ENCODE results near the gene SEMA3F. TPM values are rescaled to one million over a fixed set of nuclear protein-coding genes. Genes with fewer than 3 reads are reported as not detected.
"Not testable (repeated sequence)": the region's sequence is repeated elsewhere in the genome, so short reads cannot be mapped to it uniquely, and the experiment has no call there.

Gene SEMA3F
- total and polyA plus RNA-seq, 5 donors, result 7.3 to 15.2 (median 10.1) TPM

DNA sequence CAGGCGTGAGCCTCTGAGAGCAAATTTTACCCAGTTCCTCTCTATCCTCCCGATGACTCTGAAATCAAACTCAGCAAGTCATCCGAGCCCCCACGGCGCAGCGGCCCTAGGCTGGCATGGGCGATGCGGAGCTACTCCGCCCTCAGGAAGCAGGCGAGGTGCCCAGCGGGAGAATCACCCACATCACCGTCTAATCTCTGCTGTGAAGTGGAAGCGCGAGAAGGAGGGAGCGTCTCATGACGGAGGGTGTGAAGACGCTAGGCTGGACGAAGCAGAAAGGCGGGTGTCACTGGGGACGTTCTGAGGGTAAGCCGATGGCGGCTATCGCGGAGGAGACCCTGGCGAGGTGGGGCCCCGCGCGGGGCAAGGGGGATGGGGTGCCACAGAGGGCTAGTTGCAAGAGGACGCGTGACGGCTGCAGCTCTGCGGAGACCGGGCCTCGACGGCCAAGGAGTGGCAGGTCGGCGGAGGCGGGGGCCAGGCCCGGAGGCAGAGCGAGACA is 71.8 kb downstream of the SEMA3F start:
- under 1% methylated on average over 40 of the region's 40 CpGs for WGBS
- DNase-seq, result peak in 2 of 3 donors; percentile 52 to 83
- H3K9me3 ChIP-seq (ENCODE audit: control insufficient read depth, low read length), result no peaks in the 10 kb centered on the region
- H3K4me1 ChIP-seq (ENCODE audit: control insufficient read depth, insufficient read depth, low read length), result no peaks in the 10 kb centered on the region
- H3K27ac ChIP-seq (ENCODE audit: low read length), result no peak overlapping the region
- no peaks in the 10 kb centered on the region for H3K27me3 ChIP-seq (ENCODE audit: control insufficient read depth, insufficient read depth)
- peak; percentile 39 to 49 for ATAC-seq
- peak overlapping the region; percentile 49 for H3K4me3 ChIP-seq (ENCODE audit: low read length)
- intact Hi-C loops (cut with DNase I), result loop anchor here (2.0 to 5.0 kb wide), 7 partner anchors 20 to 95 kb away; partner anchors contain the start of genes GNAT1 (in 1 of the 4) and HYAL2 (in 1 of the 4)

DNA sequence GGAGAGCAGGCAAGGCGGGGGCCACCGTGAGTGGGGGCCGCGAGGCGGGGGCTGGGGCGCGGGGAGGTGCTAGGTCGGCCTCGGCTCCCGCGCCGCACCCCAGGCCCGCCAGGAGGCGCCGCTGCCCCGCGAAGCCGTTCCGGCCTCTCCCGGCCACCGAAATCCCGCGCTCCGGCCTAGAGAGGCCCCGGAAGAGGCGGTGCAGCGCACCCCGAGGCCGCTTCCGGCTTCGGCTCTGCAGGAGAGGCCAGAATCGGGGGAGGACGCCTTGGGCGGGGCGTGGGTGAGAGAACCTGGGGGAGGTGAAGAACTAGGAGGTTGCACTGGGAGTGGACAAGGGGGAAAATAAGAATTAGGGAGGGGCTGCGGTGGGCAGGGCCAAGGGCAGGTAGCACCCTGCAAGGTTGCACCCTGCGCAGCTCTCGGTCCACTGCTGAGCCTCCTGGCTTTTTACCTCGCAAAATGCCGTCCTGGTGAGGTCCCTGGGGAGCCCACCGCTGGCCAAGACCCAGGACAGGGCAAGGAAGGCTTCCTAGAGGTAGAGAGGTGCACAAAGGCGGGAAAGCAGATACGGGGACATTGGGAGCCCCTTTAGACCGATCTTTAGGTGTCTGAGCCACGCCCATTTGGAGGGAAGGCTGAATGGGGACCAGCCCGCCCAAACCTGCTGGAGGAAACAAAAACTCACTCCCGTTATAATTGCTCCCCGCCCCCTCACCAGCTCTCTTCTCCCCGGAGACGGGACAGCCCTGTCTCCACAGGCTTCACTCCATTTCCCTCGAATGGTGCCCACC is 72.5 kb downstream of the SEMA3F start:
- H3K9me3 ChIP-seq (ENCODE audit: control insufficient read depth, low read length), result no peaks in the 10 kb centered on the region
- H3K27ac ChIP-seq (ENCODE audit: low read length), result peak overlapping the region; percentile 54
- H3K27me3 ChIP-seq (ENCODE audit: control insufficient read depth, insufficient read depth), result no peaks in the 10 kb centered on the region
- 1% methylated on average over 51 of the region's 51 CpGs for WGBS
- peak overlapping the region; percentile 49 for H3K4me3 ChIP-seq (ENCODE audit: low read length)
- H3K4me1 ChIP-seq (ENCODE audit: control insufficient read depth, insufficient read depth, low read length), result no peaks in the 10 kb centered on the region
- ATAC-seq (peak; percentile 91 to 92), DNase-seq (peak; percentile 92 to 97 (median 97))
- intact Hi-C loops (cut with DNase I), result loop anchor here (2.0 to 5.0 kb wide), 7 partner anchors 19 to 95 kb away; partner anchors contain the start of genes GNAT1 (in 1 of the 4) and HYAL2 (in 1 of the 4)

DNA sequence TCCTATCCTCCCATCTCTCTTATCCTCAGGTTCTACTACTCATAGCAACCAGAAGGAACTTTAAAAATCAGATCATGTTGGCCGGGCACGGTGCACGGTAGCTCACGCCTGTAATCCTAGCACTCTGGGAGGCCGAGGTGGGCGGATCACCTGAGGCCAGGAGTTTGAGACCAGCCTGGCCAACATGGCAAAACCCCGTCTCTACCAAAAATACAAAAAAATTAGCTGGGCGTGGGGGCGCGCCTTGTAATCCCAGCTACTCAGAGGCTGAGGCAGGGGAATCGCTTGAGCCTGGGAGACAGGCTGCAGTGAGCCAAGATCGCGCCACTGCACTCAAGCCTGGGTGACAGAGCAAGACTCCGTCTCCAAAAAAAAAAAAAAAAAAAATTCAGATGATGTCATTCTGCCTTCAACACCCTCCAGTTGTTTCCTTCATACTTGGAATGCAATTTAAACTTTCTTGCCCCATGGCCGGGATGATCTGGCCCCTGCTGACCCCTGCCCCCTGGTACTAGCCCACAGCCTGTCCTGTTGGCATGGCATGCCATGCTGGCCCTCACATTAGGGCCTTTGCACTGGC is 73.2 kb downstream of the SEMA3F start:
- intact Hi-C loops (cut with DNase I), result loop anchor here in 3 of 4 donors (5.0 kb wide), 3 partner anchors 36 to 94 kb away; partner anchors contain the start of genes GNAT1 (in 1 of the 3) and HYAL2 (in 1 of the 3)
- H3K4me1 ChIP-seq (ENCODE audit: control insufficient read depth, insufficient read depth, low read length); H3K9me3 ChIP-seq (ENCODE audit: control insufficient read depth, low read length); H3K27me3 ChIP-seq (ENCODE audit: control insufficient read depth, insufficient read depth); DNase-seq; ATAC-seq: not testable (repeated sequence)
- 45% methylated on average over 15 of the region's 15 CpGs for WGBS
- Histone ChIP-seq H3K27ac (ENCODE audit: low read length) (peak overlapping the region; percentile 25), H3K4me3 (ENCODE audit: low read length) (peak overlapping the region; percentile 49)

DNA sequence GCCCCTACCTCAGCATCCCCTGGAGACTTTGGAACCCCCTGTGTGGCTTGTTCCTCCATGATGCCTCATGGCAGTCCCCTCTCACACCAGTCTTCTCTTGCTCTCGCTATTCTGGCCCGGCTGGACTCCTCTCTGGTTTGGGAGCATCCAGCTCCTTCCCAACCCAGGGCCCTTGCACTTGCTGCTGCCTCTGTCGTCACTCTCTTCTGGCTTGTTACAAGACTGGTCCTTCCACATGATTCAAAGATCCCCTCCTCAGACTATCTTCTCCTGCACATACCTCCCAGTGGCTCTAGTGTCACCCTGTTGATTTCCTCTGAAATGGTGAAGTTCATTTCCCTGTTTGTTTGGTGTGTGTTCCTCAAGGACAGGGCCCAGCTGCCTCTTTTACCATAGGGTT is 74.4 kb downstream of the SEMA3F start:
- H3K27me3 ChIP-seq (ENCODE audit: control insufficient read depth, insufficient read depth), result no peaks in the 10 kb centered on the region
- H3K4me1 ChIP-seq (ENCODE audit: control insufficient read depth, insufficient read depth, low read length), result no peaks in the 10 kb centered on the region
- intact Hi-C loops (cut with DNase I), result loop anchor here in 3 of 4 donors (5.0 kb wide), 3 partner anchors 37 to 93 kb away; partner anchors contain the start of genes GNAT1 (in 1 of the 3) and HYAL2 (in 1 of the 3)
- WGBS, result 91% methylated on average over 3 of the region's 3 CpGs
- DNase-seq (no peak), ATAC-seq (no peak)
- no peaks in the 10 kb centered on the region for H3K9me3 ChIP-seq (ENCODE audit: control insufficient read depth, low read length)
- H3K4me3 ChIP-seq (ENCODE audit: low read length), result no peak overlapping the region
- no peak overlapping the region for H3K27ac ChIP-seq (ENCODE audit: low read length)

DNA sequence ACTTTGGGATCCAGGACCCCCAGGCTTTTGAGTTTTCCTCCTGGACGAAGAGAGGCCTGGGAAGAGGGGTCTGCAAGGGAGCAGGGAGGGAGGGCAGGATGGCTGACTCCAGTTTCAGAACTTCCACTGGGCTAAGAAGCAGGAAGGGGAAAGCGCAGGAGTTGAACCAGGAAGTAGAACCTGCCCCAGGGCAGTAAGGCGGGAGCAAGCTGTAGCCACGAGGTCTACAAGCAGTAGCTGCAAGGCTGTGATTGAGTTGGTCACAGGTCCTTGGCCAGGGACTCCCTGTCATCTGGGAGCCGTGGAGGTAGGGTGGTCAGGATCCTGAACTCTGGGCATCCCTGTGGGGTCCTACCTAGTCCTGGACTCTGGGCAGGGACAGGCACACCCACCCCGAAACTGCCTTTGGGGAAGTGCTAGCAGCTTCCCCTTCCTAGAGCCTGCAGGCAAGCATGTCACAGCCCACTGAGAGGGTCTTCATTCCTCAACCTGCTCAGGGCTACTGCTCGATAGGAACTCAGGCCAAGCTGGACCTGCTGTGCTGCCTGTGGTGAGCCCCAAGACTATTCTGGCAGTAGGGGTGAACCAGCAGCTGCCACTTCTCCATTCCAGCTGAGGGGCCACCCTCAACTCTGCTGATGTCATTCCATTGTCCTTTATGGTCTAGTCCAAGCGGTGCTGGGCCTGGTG is 75.1 kb downstream of the SEMA3F start:
- Histone ChIP-seq H3K4me3 (ENCODE audit: low read length) (no peak overlapping the region), H3K4me1 (ENCODE audit: control insufficient read depth, insufficient read depth, low read length) (no peaks in the 10 kb centered on the region), H3K27me3 (ENCODE audit: control insufficient read depth, insufficient read depth) (no peaks in the 10 kb centered on the region), H3K27ac (ENCODE audit: low read length) (no peak overlapping the region), H3K9me3 (ENCODE audit: control insufficient read depth, low read length) (no peaks in the 10 kb centered on the region)
- no peak for DNase-seq
- intact Hi-C loops (cut with DNase I), result no loop called here
- ATAC-seq, result no peak
- 78% methylated on average over 8 of the region's 8 CpGs for WGBS

DNA sequence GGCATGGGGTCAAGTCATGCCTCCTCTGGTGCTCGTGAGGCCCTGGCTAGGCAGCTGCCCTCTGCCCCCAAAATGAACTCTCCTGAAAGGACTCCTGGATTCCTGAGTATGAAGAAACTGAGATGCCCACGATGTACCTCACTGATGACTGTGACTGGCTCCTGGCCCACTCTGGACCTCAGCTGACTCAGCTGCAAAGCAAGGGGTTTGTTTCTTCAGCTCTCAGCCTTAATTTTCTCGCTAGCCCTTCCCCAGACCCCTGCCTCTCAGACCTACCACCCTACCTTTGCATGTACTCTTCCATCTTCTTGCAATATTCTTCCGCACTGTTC is 75.6 kb downstream of the SEMA3F start:
- DNase-seq, result no peak
- ATAC-seq, result no peak
- intact Hi-C loops (cut with DNase I), result no loop called here
- no peaks in the 10 kb centered on the region for H3K4me1 ChIP-seq (ENCODE audit: control insufficient read depth, insufficient read depth, low read length)
- no peak overlapping the region for H3K4me3 ChIP-seq (ENCODE audit: low read length)
- H3K27ac ChIP-seq (ENCODE audit: low read length), result no peak overlapping the region
- WGBS, result 85% methylated on average over 4 of the region's 4 CpGs
- no peaks in the 10 kb centered on the region for H3K9me3 ChIP-seq (ENCODE audit: control insufficient read depth, low read length)
- H3K27me3 ChIP-seq (ENCODE audit: control insufficient read depth, insufficient read depth), result no peaks in the 10 kb centered on the region

DNA sequence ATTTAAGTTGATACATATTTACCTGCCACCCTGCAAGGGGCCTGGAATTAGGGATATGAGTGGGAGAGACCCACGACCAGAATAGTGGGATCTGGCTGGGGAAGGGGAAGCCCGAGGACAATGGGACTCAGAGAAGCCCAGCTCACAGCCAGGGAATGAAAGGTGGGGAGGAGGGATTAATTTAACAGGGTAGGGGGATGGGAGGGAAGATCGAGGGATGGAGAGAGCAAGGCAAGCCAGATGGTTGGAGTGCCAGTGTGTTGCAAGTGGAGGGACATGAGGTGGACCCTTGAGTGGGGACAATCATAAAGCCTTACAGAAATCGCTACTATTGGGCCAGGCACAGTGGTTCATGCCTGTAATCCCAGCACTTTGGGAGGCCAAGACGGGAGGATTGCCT is 76.5 kb downstream of the SEMA3F start:
- no peaks in the 10 kb centered on the region for H3K27me3 ChIP-seq (ENCODE audit: control insufficient read depth, insufficient read depth)
- H3K27ac ChIP-seq (ENCODE audit: low read length), result no peak overlapping the region
- H3K4me1 ChIP-seq (ENCODE audit: control insufficient read depth, insufficient read depth, low read length), result no peaks in the 10 kb centered on the region
- 78% methylated on average over 5 of the region's 5 CpGs for WGBS
- DNase-seq (no peak), ATAC-seq (no peak)
- intact Hi-C loops (cut with DNase I), result no loop called here
- H3K9me3 ChIP-seq (ENCODE audit: control insufficient read depth, low read length), result no peaks in the 10 kb centered on the region
- no peak overlapping the region for H3K4me3 ChIP-seq (ENCODE audit: low read length)

DNA sequence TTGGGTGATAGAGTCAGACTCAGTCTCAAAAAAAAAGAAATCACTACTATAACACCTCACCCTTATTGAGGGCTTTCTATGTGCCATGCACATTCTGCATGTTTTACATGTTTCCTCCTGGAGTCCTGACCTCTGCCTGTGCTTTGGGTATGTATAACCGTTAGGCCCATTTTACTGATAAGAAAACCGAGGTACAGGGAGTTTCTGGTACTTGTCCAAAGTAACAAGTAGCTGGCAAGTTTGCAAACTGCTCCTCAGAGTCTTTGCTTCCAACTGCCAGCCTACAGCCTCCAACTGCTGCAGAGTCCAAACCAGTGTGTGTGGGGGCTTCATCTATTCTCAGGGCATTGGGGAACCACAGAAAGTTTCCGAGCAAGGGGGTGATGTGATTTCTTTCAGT is 77.2 kb downstream of the SEMA3F start:
- DNase-seq (no peak), ATAC-seq (no peak)
- Histone ChIP-seq H3K9me3 (ENCODE audit: control insufficient read depth, low read length) (no peaks in the 10 kb centered on the region), H3K27ac (ENCODE audit: low read length) (no peak overlapping the region), H3K4me1 (ENCODE audit: control insufficient read depth, insufficient read depth, low read length) (no peaks in the 10 kb centered on the region), H3K27me3 (ENCODE audit: control insufficient read depth, insufficient read depth) (no peaks in the 10 kb centered on the region), H3K4me3 (ENCODE audit: low read length) (no peak overlapping the region)
- WGBS, result 65% methylated on average over 3 of the region's 3 CpGs
- intact Hi-C loops (cut with DNase I), result no loop called here

DNA sequence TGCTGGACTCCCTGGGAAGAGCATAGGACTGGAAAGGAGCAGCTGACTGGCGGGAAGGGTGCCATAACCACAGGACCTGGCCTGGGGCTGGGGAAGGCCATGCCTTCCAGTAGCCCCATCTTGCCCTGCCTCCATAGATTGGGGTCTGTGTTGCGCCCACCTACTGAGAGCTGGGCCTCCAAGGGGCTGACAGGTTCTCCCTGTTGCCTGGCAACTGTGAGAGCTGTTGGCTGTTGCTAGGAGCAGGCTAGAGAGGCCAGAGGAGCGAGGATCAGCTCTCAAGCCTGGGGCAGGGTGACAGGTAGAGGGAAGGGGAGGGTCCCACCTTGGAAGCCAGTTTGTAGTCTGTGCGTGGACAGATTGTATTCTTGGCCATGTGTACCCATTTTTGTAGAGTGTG is 78.1 kb downstream of the SEMA3F start:
- no peak for DNase-seq
- H3K4me1 ChIP-seq (ENCODE audit: control insufficient read depth, insufficient read depth, low read length), result no peaks in the 10 kb centered on the region
- H3K4me3 ChIP-seq (ENCODE audit: low read length), result no peak overlapping the region
- no peaks in the 10 kb centered on the region for H3K27me3 ChIP-seq (ENCODE audit: control insufficient read depth, insufficient read depth)
- ATAC-seq, result no peak
- 86% methylated on average over 4 of the region's 4 CpGs for WGBS
- no peak overlapping the region for H3K27ac ChIP-seq (ENCODE audit: low read length)
- intact Hi-C loops (cut with DNase I), result no loop called here
- no peaks in the 10 kb centered on the region for H3K9me3 ChIP-seq (ENCODE audit: control insufficient read depth, low read length)

DNA sequence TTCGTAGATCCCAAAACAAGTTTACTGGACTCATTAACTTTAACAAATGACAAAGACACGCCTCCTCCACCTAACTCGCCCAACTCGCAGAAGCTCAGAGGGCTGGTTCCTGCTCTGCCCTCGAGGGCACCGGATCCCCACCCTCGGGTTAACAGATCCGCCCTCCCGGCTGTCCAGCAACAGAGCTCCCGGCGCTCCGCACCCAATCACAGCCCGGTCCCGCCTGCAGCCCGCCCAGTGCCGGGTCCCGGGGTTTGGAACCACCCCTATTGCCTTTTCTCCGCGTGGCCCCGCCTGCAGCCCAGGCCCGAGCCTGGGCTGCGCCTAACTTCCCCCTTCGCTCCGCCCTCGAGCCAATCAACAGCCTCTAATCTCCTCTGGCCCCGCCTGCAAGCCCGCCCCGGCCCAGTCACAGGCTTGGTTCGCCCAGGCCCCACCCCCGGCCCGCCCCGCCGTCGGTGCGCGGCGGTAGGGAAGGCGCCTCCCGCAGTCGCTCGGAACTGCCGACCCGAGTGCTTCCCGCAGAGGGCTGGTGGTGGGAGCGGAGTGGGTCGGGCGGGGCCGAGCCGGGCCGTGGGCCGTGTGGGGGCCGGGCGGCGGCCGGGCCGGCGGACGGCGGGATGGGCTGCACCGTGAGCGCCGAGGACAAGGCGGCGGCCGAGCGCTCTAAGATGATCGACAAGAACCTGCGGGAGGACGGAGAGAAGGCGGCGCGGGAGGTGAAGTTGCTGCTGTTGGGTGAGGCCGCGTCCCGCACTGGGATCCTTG is 80.8 kb downstream of the SEMA3F start, which contains the start of gene GNAI2:
TSS of gene GNAI2 (plus strand) at position 489 of the 768 bp plus-strand sequence. CDS start at position 621, 132 bp downstream.
- Histone ChIP-seq H3K9me3 (ENCODE audit: control insufficient read depth, low read length) (no peaks in the 10 kb centered on the region), H3K27me3 (ENCODE audit: control insufficient read depth, insufficient read depth) (no peaks in the 10 kb centered on the region), H3K27ac (ENCODE audit: low read length) (peak within 1 kb of the TSS; percentile 91), H3K4me3 (ENCODE audit: low read length) (peak within 1 kb of the TSS; percentile 81), H3K4me1 (ENCODE audit: control insufficient read depth, insufficient read depth, low read length) (peaks cover 3% of the 10 kb centered on the region)
- intact Hi-C loops (cut with DNase I), result no loop called here
- ATAC-seq (peak; percentile 94), DNase-seq (peak; percentile 99 to 100 (median 99))
- under 1% methylated on average over 75 of the region's 75 CpGs for WGBS

All from right cardiac atrium (tissue), 5 donors.